ENCODE measurements around the gene GTPBP6.
"Not testable (repeated sequence)": the region's sequence is repeated elsewhere in the genome, so short reads cannot be mapped to it uniquely, and the experiment has no call there.

Gene GTPBP6

DNA sequence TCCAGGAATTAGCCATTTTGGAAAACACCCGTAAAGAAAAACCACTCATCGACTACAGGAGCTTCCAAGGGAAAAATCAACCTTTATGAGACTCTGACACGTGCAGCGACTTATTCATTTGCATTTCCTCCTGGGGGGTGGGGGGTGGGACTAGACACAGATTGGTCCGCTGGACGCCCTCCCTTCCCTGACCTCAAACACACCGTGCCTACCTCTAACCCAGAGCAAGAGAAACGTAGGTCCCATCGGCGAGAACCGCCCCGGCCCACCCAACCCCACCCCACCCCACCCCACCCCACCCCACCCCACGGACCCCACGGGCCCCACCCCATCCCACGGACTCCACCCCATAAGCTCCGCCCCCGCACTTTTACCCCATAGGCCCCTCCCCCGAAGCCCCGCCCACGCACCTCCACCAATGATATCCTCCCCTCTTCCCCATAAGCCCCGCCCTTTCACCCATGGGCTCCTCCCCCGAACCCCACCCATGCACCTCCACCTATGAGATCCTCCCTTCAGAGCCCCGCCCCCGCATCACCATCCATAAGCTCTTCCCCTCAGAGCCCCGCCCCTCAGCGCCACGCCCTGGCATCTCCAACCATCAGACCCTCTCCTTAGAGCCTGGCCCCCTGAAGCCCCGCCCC lies 1.1 kb downstream of the GTPBP6 start:
- no peak for DNase-seq (ENCODE audit: low spot score)

DNA sequence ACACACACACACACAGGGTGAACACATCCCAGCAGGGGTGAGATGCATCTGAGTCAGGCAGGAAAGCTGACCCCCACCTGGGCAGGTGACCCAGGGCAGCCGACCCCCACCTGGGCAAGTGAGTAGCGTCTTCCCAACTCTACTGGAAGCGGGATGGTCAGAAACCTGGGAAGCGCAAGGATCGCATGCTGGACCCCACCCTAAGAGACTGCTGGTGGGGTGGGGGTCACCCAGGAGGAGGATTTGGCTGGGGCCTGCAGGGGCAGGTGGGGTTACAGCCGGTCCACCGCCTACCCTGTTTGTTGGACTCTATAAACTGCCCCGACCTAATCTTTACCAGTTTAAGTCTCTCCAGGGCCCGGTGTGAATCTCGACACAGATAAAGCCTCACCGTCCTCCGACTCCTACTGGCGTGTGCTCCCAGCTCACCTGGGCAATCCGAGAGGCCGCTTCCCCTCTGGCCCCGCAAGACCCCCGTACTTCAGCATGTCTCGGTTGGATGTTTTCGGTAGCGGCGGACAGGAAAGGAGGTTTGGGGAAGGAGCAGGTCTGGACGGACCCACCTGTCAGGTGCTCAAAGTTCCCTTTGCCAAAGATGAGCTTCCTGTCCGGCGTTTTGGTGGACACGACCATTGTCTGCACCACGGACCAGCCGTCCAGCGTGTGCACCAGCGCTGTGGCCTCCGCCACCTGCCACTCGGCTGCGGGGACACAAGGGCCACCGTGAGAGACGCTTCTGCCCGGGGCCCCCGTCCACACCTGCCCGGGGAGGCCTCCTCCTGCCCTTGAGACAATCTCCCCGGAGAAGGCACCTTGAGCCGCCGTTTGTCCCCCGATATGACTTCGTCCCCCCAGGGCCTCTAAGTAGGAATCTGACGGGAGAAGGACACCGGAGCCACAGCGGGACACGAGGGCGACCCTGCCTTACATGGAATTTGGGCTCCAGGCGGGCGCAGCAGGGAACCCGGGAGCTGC lies 2.0 kb downstream of the GTPBP6 start:
- DNase-seq (ENCODE audit: low spot score), result no peak

DNA sequence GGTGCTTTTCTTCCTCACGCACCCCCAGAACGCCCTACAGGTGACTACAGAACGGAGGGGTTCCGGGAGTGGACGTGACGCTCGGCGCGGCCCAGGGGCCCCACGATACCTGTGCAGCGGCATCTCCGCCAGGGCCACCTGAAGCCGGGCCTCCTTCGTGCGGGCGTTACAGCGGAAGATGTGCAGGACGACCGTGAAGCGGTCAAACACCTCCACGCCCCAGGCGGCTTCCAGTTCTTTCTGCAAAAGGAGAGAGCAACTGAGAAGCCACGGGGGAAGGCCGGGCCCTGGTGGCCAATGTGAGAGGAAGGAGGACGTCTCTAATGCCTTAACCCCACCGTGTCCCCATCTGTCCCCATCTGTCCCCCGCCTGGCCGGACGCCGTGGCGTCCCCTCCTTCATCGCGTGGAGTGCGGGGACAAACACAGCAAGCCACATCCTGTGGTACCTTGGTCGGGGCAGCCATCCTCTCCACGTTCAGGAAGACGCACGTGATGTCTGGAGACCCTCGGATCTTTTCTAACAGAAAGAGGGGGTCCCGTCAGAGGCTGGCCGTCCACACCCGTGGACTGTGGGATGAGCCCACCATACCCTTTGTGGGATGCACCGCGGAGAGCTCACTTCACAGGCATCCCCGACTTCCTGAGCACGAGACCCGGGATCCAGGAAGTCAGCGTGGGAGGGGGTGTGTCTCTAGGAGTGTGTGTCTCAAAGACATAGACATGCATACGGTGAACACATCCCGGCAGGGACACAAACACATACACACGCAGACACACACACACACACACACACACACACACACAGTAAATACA lies 3.6 kb downstream of the GTPBP6 start:
- no peak for DNase-seq (ENCODE audit: low spot score)

DNA sequence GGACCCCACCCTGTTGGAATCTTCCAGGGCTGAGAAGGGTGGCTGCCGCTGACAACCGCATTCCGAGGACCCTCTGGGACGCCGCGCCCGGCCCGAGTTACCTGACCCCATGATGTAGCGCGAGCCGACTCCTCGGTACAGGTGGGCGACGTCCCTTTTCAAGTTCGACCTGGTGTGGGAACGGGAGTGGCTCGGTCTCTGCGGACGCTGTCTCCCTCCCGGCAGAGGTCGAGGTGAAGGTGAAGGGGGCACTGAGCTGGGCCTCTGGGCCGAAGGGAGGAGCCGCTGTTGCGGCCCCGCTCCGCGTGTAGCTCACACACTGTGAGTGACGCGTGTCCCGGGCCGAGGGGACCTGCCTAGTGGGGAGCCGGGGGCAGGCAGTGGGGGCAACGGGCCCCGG lies 4.5 kb downstream of the GTPBP6 start:
- no peak for DNase-seq (ENCODE audit: low spot score)

DNA sequence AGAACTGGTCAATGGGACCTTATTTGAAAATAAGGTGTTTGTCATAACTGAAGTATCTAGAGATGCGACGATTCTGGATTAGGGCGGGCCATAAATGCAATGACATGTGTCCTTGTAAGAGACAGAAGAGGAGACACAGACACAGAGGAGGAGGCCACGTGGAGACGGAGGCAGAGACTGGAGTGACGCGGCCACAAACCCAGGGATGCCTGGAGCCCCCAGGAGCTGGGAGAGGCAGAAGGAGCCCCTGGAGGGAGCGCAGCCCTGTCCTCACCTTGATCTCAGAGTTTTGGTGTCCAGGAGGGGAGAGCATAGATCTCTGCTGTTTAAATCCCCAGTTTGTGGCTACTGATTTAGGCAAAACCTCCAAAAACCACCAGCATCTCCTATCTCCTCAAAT lies 5.0 kb downstream of the GTPBP6 start:
- no peak for DNase-seq (ENCODE audit: low spot score)

DNA sequence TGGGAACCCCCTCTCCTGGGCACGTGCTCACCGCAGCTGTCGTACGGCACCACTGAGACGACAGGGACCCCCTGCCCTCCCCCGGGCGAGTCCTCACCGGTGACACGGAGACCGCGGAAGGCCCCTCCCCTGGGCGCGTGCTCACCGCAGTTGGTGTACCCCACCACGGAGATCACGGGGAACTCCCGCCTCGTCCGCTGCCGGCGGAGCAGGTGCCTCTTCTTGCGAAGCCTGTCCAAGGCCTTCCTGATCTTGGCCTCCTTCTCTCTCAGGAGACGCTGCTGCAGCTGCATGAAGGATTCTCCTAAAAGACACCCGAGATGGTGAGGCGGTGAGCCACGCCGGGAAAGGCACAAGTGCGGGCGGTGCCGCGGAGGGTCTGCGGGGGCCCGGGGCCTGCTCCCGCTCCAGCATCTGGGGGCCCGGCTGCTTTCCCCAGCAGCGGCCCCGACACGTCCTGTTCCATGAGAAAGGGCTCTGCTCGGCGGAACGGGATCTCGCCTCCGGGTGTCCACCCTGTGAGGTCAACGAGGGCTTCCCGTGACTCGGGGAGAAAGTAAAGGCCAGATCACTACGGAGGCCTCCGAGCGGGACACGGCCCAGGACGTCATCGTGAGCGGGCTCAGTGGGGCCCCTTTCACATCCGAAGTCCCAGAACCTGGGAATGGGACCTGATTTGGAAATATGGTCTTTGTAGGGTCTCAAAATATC lies 5.8 kb downstream of the GTPBP6 start:
- no peak for DNase-seq (ENCODE audit: low spot score)

DNA sequence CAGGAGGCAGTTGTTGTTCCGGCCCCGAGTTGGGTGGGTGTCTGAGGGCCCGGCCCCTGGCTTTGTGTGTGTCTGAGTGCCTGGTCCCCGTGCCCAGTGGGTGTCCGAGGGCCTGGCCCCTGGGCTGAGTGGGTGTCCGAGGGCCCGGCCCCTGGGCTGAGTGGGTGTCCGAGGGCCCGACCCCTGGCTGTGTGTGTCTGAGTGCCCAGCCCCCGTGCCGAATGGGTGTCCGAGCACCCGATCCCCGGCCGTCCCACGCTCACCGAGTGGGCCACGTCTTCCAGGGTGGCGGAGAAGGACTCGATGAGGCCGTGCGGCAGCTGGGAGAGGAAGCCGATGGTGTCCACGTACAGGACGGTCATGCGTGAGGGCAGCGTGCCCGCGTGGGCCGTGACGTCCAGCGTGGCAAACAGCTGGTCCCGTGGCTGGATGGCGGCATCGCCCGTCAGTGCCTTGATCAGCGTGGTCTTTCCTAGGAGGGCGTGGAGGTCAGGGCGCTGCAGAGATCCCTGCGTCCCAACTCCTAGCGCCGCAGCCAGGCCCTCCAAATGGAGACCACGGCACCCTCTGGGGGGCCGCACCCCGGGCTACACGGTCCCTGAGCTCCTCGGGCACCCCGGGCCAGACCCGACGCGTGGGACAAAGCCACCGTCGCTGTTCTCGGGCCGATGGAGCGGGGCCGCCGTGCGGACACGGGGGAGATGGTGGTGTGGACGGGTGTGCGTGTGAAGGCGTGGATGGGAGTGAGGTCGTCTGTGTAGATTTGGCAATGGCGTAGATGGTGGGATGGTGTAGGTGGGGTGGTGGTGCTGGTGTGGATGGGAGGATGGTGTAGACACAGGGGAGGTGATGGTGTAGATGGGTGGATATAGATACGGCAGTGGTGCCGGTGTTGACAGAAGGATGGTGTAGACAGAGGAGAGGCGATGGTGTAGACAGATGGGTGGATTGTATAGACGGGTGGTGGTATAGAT lies 7.2 kb downstream of the GTPBP6 start:
- DNase-seq (ENCODE audit: low spot score), result no peak

DNA sequence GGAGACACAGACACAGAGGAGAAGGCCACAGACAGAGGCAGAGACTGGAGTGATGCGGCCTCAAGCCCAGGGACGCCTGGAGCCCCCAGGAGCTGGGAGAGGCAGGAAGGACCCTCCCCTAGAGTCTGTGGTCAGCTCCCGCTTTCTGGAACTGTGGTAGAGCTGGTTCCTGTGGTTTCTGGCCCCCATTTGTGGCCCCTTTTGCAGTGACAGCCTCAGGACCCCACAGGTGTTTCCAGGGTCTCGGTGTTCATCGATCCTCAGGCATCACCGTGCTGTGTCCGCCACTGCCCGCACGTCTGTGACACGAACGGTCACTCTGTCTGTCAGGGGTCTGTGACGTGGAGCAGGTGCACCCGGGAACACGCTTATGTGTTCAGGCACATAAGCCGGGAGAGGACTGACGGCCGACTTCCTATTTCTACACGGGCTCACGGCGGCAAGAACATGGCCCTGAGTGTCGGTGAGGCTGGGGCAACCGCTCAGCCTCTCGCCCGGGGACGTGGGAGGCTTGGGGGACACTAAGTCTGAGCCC lies 7.9 kb downstream of the GTPBP6 start:
- DNase-seq (ENCODE audit: low spot score), result no peak

DNA sequence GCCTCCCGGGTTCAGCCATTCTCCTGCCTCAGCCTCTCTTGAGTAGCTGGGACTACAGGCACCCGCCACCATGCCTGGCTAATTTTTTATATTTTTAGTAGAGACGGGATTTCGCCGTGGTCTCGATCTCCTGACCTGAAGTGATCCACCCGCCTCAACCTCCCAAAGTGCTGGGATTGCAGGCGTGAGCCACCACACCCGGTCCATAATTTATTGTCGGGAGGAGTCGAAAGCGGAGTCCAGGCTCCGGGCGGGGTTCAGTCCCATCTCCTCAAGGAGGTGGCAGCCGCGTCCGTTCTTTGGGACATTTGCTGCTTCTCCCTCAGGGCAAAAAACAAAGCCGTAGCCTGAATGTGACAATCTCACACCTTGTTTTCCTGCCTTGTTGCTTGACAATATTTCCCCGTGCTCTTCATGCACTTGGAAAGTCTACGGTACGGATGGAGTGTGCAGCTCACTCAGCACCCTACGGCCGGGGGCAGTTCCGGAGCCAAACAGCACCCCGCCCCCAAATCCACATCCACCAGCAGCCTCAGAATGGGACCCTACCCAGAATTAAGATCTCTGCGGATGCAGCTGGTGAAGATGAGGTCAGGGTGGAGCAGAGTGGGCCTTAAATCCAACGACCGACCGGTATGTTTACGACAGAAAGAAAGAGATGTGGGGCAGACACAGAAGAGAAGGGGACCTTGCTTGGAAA lies 9.6 kb downstream of the GTPBP6 start:
- DNase-seq (ENCODE audit: low spot score), result no peak

DNA sequence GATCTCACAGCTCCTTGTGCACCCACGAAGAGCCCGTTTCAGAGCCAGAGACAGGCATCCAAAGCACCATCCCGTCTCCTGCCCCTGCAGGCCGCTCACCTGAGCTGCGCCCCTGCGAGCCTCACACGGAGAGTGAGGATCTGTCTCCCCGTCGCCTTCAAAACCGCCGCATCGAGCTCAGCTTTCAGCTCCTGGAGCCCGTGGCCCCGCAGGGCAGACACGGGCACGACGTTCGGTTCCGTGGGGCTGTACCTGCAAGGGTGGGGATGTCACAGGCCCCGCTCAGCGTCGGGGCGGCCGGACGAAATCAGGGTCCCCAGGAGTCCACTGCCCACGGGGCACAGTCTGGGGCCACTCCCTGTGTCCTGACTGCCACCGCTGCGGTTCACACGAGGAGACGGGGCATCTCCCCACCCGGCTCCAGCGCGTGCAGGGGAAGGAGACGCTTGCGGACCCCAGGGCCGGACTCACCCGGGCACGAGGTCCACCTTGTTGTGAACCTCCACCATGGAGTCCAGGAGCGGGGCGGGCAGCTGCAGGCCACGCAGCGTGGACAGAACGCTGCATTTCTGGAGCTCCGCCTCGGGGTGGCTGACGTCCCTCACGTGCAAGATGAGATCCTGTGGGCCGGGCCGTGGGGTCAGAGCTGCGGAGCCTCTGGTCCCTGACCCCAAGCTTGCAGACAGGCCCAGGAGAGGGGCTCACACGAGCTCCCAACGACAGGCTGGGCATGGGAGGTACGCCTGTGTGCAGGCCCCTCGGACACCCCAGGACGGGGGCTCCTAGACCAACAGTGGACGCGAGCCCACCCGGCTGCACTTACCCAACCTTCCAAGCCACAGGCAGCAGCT lies 11.1 kb downstream of the GTPBP6 start:
- no peak for DNase-seq (ENCODE audit: low spot score)

DNA sequence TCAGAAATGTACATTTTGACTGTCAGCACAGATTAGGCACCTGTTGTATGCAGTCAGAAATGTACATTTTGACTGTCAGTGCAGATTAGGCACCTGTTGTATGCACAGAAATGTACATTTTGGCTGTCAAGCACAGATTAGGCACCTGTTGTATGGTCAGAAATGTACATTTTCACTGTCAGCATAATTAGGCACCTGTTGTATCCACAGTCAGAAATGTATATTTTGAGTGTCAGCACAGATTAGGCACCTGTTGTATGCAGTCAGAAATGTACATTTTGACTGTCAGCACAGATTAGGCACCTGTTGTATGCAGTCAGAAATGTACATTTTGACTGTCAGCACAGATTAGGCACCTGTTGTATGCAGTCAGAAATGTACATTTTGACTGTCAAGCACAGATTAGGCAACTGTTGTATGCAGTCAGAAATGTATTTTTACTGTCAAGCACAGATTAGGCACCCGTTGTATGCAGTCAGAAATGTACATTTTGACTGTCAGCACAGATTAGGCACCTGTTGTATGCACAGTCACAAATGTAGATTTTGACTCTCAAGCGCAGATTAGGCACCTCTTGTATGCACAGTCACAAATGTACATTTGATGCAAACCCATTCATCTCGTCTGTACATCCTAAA lies 11.9 kb downstream of the GTPBP6 start:
- not testable (repeated sequence) for DNase-seq (ENCODE audit: low spot score)

DNA sequence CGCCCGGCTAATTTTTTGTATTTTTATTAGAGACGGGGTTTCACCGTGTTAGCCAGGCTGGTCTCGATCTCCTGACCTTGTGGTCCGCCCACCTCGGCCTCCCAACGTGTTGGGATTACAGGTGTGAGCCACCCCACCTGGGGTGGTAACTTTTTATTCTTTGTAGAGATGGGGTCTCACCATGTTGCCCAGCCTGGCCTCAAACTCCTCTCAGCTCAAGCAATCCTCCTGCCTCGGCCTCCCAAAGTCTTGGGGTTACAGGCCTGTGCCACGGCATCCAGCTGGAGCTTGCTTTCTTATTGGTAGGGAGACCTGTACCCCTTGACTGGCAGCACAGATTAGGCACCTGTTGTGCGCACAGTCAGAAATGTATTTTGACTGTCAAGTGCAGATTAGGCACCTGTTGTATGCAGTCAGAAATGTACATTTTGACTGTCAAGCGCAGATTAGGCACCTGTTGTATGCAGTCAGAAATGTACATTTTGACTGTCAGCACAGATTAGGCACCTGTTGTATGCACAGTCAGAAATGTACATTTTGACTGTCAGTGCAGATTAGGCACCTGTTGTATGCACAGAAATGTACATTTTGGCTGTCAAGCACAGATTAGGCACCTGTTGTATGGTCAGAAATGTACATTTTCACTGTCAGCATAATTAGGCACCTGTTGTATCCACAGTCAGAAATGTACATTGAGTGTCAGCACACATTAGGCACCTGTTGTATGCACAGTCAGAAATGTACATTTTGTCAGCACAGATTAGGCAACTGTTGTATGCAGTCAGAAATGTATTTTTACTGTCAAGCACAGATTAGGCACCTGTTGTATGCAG lies 12.6 kb downstream of the GTPBP6 start:
- DNase-seq (ENCODE audit: low spot score), result not testable (repeated sequence)

DNA sequence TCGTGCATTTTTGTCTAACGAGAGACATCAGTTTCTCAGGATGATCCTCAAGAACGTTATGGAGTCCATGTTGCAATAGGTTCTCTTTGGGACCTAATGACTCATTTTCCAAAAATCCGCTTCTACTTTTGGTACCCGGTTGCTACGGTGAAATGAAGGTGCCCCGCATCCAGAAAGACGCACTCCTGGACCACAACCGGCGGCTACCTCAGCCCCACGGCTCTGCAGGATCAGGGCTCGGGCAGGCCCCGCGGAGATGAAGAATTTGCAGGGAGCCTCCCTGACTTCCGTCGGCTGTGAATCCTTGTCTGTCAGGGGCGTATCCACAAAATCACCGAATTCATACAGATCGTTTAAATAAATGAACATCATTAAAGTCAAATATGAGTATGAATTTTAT lies 15.6 kb downstream of the GTPBP6 start:
- no peak for DNase-seq (ENCODE audit: low spot score)

DNA sequence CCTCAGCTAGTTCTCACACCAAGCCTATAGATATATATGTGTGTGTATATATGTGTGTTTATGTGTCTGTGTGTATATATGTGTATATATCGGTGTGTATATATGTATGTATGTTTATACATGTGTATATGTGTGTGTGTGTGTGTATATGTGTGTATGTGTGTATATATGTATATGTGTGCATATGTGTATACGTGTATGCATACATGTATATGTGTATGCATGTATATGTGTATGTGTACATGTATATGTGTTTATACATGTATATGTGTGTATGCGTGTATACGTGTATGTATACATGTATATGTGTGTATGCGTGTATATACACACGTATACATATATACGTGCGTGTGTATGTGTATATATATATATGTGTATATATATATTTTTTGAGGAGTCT lies 18.3 kb downstream of the GTPBP6 start:
- DNase-seq (ENCODE audit: low spot score), result no peak

DNA sequence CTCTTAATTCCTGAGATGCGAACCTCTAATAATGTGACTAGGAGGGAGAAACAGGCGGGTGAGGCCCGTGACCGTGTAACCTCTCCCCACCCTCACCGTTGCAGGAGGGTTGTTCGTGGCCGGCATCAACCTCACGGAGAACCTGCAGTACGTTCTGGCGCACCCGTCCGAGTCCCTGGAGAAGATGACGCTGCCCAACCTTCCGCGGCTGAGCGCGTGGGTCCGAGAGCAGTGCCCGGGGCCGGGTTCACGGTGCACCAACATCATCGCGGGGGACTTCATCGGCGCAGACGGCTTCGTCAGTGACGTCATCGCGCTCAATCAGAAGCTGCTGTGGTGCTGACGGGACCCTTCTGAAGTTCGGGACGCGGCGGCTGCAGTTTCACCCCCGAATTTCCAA lies 19.6 kb downstream of the GTPBP6 start:
- no peak for DNase-seq (ENCODE audit: low spot score)

DNA sequence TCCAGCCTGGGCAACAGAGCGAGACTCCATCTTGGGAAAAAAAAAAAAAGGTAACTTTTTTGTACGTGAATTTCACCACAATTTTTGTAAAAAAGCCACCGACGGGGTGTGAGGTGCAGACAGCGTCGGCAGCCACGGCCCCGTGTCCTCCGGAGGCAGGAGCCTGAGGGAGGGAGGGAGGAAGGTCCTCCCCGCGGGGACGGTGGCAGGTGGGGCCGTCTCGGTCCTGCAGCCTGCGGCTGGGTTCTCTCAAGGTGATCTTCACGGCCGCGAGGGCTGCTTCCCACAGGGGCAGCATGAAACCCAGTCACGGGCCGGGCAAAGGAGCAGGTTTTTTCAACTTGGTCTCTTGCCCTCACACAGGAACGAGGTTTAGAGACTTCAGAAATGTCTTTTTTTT lies 23.5 kb downstream of the GTPBP6 start:
- no peak for DNase-seq (ENCODE audit: low spot score)

All from CD4-positive, alpha-beta T cell treated with Interleukin-6 at 100 ng/mL for 8 hours (primary cell).